Peyer's patch (tissue), 4 donors: ENCODE results near the gene CDYL.

ENCODE experiments used
- POLR2A ChIP-seq, 2 donors: fragments of 450-650 bp; IDR thresholded peaks; one replicate each; pipeline ENCODE4 v1.5.1; 2017; ENCODE audit warnings: antibody characterized with exemption in 2 of 2, mild to moderate bottlenecking in 2 of 2, moderate library complexity in 2 of 2
- TF ChIP-seq, protein P1 (sequence below), 6 experiments: fragments of 450-650 bp in 4 of 6; fragments of 200-600 bp in 2 of 6; sonication (generic) in 1 of 6; IDR thresholded peaks; one replicate each; pipeline ENCODE4 v1.5.1; 2017 to 2019; ENCODE audit warnings: antibody characterized with exemption in 6 of 6, mild to moderate bottlenecking in 3 of 6, moderate library complexity in 1 of 6

DNA sequence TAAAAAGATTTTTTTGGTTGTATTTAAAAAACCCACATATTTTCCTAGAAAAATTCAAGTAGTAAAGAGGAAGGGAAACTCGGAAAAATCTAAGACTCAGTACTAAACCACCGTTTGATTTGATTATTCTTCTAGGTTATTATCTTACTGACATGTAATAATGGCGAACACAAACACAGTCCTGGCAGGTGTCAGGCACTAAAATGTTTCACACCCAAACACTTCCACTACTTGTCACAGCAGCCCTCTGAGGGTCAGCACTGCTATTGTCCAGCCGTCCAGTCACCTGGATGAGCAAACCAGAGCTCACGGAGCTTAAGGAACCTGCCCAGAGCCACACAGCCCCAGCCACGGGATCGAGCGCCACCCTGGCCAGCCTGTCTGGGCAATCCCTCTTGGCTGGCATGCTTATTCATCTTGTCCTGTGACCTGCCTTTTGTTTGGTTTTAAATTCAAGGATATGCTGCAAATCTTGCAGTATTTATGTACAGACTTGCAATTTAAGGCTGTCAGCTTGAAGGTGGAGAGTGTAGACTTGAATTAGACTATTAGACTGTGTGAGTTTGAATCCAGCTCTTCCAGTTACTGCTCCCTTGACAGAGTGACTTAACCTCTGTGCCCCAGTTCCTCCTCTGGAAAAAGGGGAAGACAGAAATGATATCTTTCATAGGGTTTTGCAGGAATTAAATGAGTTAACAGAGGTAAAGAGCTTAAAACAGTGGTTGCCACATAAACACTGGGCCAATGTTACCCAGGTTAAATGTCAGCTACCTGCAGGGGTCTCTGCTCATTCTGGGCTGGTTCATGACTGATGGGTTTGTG, 82.2 kb downstream of the CDYL start:
- TF ChIP-seq, protein P1, sequence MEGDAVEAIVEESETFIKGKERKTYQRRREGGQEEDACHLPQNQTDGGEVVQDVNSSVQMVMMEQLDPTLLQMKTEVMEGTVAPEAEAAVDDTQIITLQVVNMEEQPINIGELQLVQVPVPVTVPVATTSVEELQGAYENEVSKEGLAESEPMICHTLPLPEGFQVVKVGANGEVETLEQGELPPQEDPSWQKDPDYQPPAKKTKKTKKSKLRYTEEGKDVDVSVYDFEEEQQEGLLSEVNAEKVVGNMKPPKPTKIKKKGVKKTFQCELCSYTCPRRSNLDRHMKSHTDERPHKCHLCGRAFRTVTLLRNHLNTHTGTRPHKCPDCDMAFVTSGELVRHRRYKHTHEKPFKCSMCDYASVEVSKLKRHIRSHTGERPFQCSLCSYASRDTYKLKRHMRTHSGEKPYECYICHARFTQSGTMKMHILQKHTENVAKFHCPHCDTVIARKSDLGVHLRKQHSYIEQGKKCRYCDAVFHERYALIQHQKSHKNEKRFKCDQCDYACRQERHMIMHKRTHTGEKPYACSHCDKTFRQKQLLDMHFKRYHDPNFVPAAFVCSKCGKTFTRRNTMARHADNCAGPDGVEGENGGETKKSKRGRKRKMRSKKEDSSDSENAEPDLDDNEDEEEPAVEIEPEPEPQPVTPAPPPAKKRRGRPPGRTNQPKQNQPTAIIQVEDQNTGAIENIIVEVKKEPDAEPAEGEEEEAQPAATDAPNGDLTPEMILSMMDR (IDR thresholded peaks at IDR 0.05): no peak
- no peak for TF ChIP-seq POLR2A (IDR thresholded peaks at IDR 0.05)
